OCI-LY3 (cell line): Measurements from ENCODE around the gene POU2AF1.

Source experiments
- H2AFZ ChIP-seq: fragments of 200-600, 300-600 bp; shearing (Covaris generic); 2 replicates; pipeline ENCODE4 v1.6.0; 2014; ENCODE audit warnings: antibody characterized with exemption, low read depth, low read length
- H3K27ac ChIP-seq: fragments of 200-600, 300-600 bp; sonication (generic); 2 replicates; pipeline ENCODE4 v1.5.1; 2014; ENCODE audit warnings: mild to moderate bottlenecking, low read length, moderate library complexity, mixed read lengths
- H3K27me3 ChIP-seq: fragments of 200-600, 300-600 bp; sonication (generic); 2 replicates; pipeline ENCODE4 v1.6.1; 2014; ENCODE audit warnings: low read depth, low read length, mixed read lengths
- H3K36me3 ChIP-seq: fragments of 200-600, 300-600 bp; sonication (generic); replicated peaks from 2 replicates; pipeline ENCODE3; 2014; ENCODE audit warnings: low read depth, low read length, mixed read lengths
- H3K4me1 ChIP-seq: fragments of 300-600, 200-600 bp; sonication (generic); 2 replicates; pipeline ENCODE4 v1.6.1; 2014; ENCODE audit warnings: low read length, mixed read lengths
- H3K4me2 ChIP-seq: fragments of 200-600, 300-600 bp; sonication (generic); 2 replicates; pipeline ENCODE4 v1.6.1; 2014; ENCODE audit warnings: low read length, mixed read lengths
- H3K4me3 ChIP-seq: fragments of 300-600, 200-600 bp; sonication (generic); 2 replicates; pipeline ENCODE4 v1.5.1; 2014; ENCODE audit warnings: antibody characterized with exemption, mild to moderate bottlenecking, low read length, moderate library complexity
- H3K79me2 ChIP-seq: fragments of 300-600, 200-600 bp; shearing (Covaris generic); 2 replicates; pipeline ENCODE4 v1.6.1; 2014; ENCODE audit warnings: mild to moderate bottlenecking, low read length, mixed read lengths
- H3K9ac ChIP-seq: fragments of 300-600, 200-600 bp; shearing (Covaris generic); 2 replicates; pipeline ENCODE4 v1.6.0; 2014; ENCODE audit warnings: mild to moderate bottlenecking, low read length, moderate library complexity
- H3K9me3 ChIP-seq: fragments of 200-600, 300-600 bp; shearing (Covaris generic); 2 replicates; pipeline ENCODE4 v1.6.1; 2014; ENCODE audit warnings: low read length, mixed read lengths; ENCODE audit not compliant: insufficient read depth
- H4K20me1 ChIP-seq: fragments of 200-600, 300-600 bp; sonication (generic); 2 replicates; pipeline ENCODE4 v1.6.1; 2016; ENCODE audit warnings: low read length, mixed read lengths; ENCODE audit not compliant: insufficient read depth
- EZH2phosphoT487 ChIP-seq: fragments of 200-600 bp; shearing (Covaris generic); IDR thresholded peaks from 2 replicates; pipeline ENCODE4 v1.6.1; 2018; ENCODE audit warnings: antibody characterized with exemption, mixed run types, low read depth
- TF ChIP-seq, protein P1 (sequence below): fragments of 200-600, 300-600 bp; sonication (generic); IDR thresholded peaks from 2 replicates; pipeline ENCODE4 v1.5.1; 2014; ENCODE audit warnings: antibody characterized with exemption, low read length, low read depth

Gene POU2AF1

DNA sequence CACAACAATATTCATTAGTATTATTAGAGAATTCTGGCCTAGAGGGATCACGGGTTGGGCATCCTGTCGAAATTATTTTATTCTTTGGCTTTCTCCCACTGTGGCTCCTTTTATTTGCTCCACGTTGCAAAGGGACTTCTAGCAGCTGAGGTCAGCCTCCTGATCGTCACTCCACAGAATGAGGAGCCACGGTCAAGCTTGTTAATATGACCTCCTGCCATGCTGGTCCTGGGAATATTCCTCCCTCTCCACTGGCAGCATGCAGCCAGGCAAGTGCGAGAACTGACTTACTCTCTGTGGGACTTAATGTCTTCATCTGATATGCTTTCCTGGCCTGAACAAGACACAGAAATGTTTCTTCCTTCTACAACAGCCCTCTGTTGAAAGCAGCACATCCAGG is 59.8 kb downstream of the POU2AF1 start:
- Histone ChIP-seq H4K20me1 (no peaks in the 10 kb centered on the region), H3K27ac (no peak overlapping the region), H3K79me2 (no peaks in the 10 kb centered on the region), H3K9me3 (no peaks in the 10 kb centered on the region), H3K9ac (no peak overlapping the region), H3K27me3 (peaks cover 4% of the 10 kb centered on the region; the same call in 1 of the 2 replicates), H3K4me1 (no peaks in the 10 kb centered on the region), H3K36me3 (no peaks in the 10 kb centered on the region), H2AFZ (no peak overlapping the region), H3K4me2 (no peak overlapping the region), H3K4me3 (no peak overlapping the region)
- TF ChIP-seq, protein P1, sequence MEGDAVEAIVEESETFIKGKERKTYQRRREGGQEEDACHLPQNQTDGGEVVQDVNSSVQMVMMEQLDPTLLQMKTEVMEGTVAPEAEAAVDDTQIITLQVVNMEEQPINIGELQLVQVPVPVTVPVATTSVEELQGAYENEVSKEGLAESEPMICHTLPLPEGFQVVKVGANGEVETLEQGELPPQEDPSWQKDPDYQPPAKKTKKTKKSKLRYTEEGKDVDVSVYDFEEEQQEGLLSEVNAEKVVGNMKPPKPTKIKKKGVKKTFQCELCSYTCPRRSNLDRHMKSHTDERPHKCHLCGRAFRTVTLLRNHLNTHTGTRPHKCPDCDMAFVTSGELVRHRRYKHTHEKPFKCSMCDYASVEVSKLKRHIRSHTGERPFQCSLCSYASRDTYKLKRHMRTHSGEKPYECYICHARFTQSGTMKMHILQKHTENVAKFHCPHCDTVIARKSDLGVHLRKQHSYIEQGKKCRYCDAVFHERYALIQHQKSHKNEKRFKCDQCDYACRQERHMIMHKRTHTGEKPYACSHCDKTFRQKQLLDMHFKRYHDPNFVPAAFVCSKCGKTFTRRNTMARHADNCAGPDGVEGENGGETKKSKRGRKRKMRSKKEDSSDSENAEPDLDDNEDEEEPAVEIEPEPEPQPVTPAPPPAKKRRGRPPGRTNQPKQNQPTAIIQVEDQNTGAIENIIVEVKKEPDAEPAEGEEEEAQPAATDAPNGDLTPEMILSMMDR = no peak
- no peak for TF ChIP-seq EZH2phosphoT487

DNA sequence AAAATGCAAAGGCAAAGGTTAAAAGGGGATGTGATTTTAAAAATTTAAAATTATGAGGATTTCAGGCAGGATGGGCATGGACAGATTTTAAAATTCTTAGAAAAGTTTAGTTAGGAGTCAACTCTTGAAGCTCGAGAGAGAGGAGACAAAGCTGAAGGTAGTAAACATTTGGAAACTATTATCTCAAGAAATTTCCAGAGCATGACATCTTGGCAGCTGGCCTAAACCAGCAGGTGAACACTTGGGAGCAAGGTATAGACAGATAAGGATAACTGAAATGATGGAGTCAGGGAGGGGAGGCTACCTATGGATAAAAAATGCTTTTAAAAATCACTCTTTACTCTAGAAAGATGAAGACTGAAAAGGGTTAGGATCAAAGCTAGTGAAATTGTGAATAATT is 67.0 kb downstream of the POU2AF1 start:
- TF ChIP-seq, protein P1 = no peak
- TF ChIP-seq EZH2phosphoT487 = no peak
- H3K27me3 ChIP-seq = 0 out of 2 replicates have a peak, but pooled peaks cover 3% of the 10 kb centered on the region
- no peak overlapping the region for H3K9ac ChIP-seq
- no peaks in the 10 kb centered on the region for H4K20me1 ChIP-seq
- H3K4me3 ChIP-seq = no peak overlapping the region
- H3K79me2 ChIP-seq = no peaks in the 10 kb centered on the region
- no peaks in the 10 kb centered on the region for H3K36me3 ChIP-seq
- H3K4me1 ChIP-seq = no peaks in the 10 kb centered on the region
- H3K4me2 ChIP-seq = no peak overlapping the region
- no peak overlapping the region for H3K27ac ChIP-seq
- no peaks in the 10 kb centered on the region for H3K9me3 ChIP-seq
- no peak overlapping the region for H2AFZ ChIP-seq

DNA sequence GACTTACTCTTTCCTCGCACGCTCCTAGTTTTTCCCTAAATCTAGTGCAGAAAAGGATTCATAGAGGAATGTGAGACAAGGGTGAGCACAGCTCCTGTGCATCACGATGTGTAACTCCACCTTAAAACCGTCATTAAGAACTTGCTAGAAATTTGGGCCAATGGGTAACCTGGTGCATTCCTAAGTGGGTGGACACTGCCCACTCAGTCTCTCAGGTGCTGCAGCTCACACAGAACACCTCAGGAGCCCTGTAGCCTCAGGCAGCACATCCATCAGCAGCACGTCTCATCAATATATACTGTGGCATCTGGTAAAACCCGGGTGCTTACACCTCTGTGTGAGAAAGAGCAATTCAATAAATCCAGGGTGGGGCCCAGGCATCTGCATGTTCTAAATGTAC is 68.4 kb downstream of the POU2AF1 start:
- H3K4me2 ChIP-seq = no peak overlapping the region
- no peak overlapping the region for H3K27ac ChIP-seq
- no peak overlapping the region for H2AFZ ChIP-seq

DNA sequence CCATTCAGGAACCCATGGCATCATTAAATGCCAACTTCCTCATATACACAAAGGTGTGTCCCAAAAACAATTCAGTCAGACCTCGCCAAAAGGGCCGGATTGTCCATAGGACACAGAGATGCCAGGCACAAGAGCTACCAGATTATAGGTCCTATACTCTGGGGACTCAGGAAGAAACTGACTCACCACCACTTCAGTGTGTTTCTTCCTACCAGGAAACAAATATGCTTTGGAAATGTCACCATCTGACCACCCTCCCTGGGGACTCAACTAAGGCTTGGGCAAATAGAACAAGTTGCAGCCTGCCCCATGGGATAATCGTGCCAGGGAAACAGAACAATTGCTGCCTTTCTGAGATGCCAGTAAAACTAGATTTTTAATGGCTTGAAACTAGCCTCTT is 69.0 kb downstream of the POU2AF1 start:
- H3K36me3 ChIP-seq = no peaks in the 10 kb centered on the region
- H3K9ac ChIP-seq = no peak overlapping the region
- no peak overlapping the region for H3K4me3 ChIP-seq
- H4K20me1 ChIP-seq = no peaks in the 10 kb centered on the region
- no peaks in the 10 kb centered on the region for H3K9me3 ChIP-seq
- H3K4me1 ChIP-seq = peaks cover 8% of the 10 kb centered on the region; the same call in 1 of the 2 replicates
- no peak overlapping the region for H3K27ac ChIP-seq
- no peak for TF ChIP-seq EZH2phosphoT487
- TF ChIP-seq, protein P1 = no peak
- 0 out of 2 replicates have a peak, but pooled peaks cover 5% of the 10 kb centered on the region for H3K27me3 ChIP-seq
- no peak overlapping the region for H3K4me2 ChIP-seq
- H2AFZ ChIP-seq = no peak overlapping the region
- H3K79me2 ChIP-seq = no peaks in the 10 kb centered on the region

More for the DNA sequence above, 68.4 kb downstream of the POU2AF1 start:
- no peaks in the 10 kb centered on the region for H3K79me2 ChIP-seq
- no peak for TF ChIP-seq EZH2phosphoT487
- TF ChIP-seq, protein P1 = no peak
- H3K27me3 ChIP-seq = 0 out of 2 replicates have a peak, but pooled peaks cover 5% of the 10 kb centered on the region
- no peaks in the 10 kb centered on the region for H4K20me1 ChIP-seq
- H3K9ac ChIP-seq = no peak overlapping the region
- no peaks in the 10 kb centered on the region for H3K36me3 ChIP-seq
- H3K4me3 ChIP-seq = no peak overlapping the region
- no peaks in the 10 kb centered on the region for H3K9me3 ChIP-seq
- peaks cover 3% of the 10 kb centered on the region; the same call in 1 of the 2 replicates for H3K4me1 ChIP-seq
